Loucy (cell line): ENCODE data around the gene PALD1.

ENCODE experiments used
- H2AFZ ChIP-seq: fragments of 200-600 bp; sonication (generic); 2 replicates; pipeline ENCODE4 v1.6.0; 2016; ENCODE audit warnings: antibody characterized with exemption, mild to moderate bottlenecking, low read length, moderate library complexity
- H3F3A ChIP-seq: fragments of 200-600 bp; 2 replicates; pipeline ENCODE4 v1.6.0; 2016; ENCODE audit warnings: antibody characterized with exemption, low read depth, mild to moderate bottlenecking
- H3K27me3 ChIP-seq: fragments of 200-600 bp; sonication (generic); 2 replicates; pipeline ENCODE4 v1.6.1; 2014; ENCODE audit warnings: low read length, mild to moderate bottlenecking; ENCODE audit not compliant: insufficient read depth, poor library complexity, severe bottlenecking
- H3K36me3 ChIP-seq: fragments of 200-600 bp; sonication (generic); 2 replicates; pipeline ENCODE4 v1.6.1; 2016; ENCODE audit warnings: low read length; ENCODE audit not compliant: insufficient read depth
- H3K4me1 ChIP-seq: fragments of 200-600 bp; sonication (generic); 2 replicates; pipeline ENCODE4 v1.5.1; 2014; ENCODE audit warnings: low read length, mild to moderate bottlenecking; ENCODE audit not compliant: insufficient read depth, poor library complexity, severe bottlenecking
- H3K4me2 ChIP-seq: fragments of 200-600 bp; sonication (generic); 2 replicates; pipeline ENCODE4 v1.6.0; 2014; ENCODE audit warnings: antibody characterized with exemption, low read length, low read depth, mild to moderate bottlenecking; ENCODE audit not compliant: poor library complexity, severe bottlenecking
- H3K4me3 ChIP-seq: fragments of 200-600 bp; sonication (generic); 2 replicates; pipeline ENCODE4 v1.5.1; 2014; ENCODE audit warnings: low read length, mild to moderate bottlenecking, mixed read lengths; ENCODE audit not compliant: poor library complexity, severe bottlenecking
- H3K79me2 ChIP-seq: fragments of 200-600 bp; sonication (generic); 2 replicates; pipeline ENCODE4 v1.6.1; 2014; ENCODE audit warnings: low read length; ENCODE audit not compliant: insufficient read depth
- H3K9ac ChIP-seq: fragments of 200-600 bp; sonication (generic); 2 replicates; pipeline ENCODE4 v1.6.0; 2014; ENCODE audit warnings: mild to moderate bottlenecking, low read depth, low read length, moderate library complexity; ENCODE audit not compliant: poor library complexity, severe bottlenecking
- H3K9me2 ChIP-seq: fragments of 200-600 bp; sonication (generic); replicated peaks from 2 replicates; pipeline ENCODE4 v1.6.1; 2016; ENCODE audit warnings: low read depth, low read length, mixed read lengths
- H3K9me3 ChIP-seq: fragments of 200-600 bp; sonication (generic); 2 replicates; pipeline ENCODE4 v1.6.1; 2014; ENCODE audit warnings: mild to moderate bottlenecking, antibody characterized with exemption, low read length, low read depth; ENCODE audit not compliant: insufficient read depth
- H4K20me1 ChIP-seq: fragments of 200-600 bp; sonication (generic); 2 replicates; pipeline ENCODE4 v1.6.0; 2014; ENCODE audit warnings: antibody characterized with exemption, low read length, mild to moderate bottlenecking; ENCODE audit not compliant: insufficient read depth, poor library complexity, severe bottlenecking
- EZH2phosphoT487 ChIP-seq: fragments of 200-600 bp; IDR thresholded peaks from 2 replicates; pipeline ENCODE4 v1.6.1; 2018; ENCODE audit warnings: antibody characterized with exemption, mild to moderate bottlenecking, moderate library complexity, borderline replicate concordance
- TF ChIP-seq, protein P1 (sequence below): fragments of 200-600 bp; sonication (generic); conservative IDR thresholded peaks from 2 replicates; pipeline ENCODE4 v1.5.1; 2014; ENCODE audit warnings: mild to moderate bottlenecking, antibody characterized with exemption, low read length

Gene PALD1

DNA sequence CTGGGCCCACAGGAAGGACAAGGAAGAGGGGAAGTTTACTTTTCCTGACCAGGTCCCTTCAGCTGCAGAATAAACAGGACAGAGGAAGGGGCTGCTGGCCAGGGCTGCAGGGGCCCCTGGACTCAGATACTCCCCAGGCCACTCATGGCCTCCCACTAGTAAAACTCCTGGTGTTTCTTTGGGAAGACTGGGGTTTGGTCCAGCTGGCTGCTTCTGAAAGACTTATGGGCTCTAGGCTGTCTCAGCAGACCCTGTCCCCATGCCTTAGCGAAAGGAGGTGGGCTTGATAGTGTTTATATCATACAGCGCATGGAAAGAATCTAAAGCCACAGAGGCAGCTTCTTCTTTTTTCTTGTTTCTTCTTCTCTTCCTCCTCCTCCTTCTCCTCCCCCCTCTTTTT, 56.4 kb downstream of the PALD1 start:
- no peaks in the 10 kb centered on the region for H4K20me1 ChIP-seq
- no peaks in the 10 kb centered on the region for H3K9me3 ChIP-seq
- TF ChIP-seq, protein P1, sequence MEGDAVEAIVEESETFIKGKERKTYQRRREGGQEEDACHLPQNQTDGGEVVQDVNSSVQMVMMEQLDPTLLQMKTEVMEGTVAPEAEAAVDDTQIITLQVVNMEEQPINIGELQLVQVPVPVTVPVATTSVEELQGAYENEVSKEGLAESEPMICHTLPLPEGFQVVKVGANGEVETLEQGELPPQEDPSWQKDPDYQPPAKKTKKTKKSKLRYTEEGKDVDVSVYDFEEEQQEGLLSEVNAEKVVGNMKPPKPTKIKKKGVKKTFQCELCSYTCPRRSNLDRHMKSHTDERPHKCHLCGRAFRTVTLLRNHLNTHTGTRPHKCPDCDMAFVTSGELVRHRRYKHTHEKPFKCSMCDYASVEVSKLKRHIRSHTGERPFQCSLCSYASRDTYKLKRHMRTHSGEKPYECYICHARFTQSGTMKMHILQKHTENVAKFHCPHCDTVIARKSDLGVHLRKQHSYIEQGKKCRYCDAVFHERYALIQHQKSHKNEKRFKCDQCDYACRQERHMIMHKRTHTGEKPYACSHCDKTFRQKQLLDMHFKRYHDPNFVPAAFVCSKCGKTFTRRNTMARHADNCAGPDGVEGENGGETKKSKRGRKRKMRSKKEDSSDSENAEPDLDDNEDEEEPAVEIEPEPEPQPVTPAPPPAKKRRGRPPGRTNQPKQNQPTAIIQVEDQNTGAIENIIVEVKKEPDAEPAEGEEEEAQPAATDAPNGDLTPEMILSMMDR, result no peak
- TF ChIP-seq EZH2phosphoT487, result no peak
- H3K9ac ChIP-seq, result no peak overlapping the region
- H3K9me2 ChIP-seq, result no peaks in the 10 kb centered on the region
- no peak overlapping the region for H2AFZ ChIP-seq
- H3F3A ChIP-seq, result no peaks in the 10 kb centered on the region
- no peak overlapping the region for H3K4me3 ChIP-seq
- no peak overlapping the region for H3K4me2 ChIP-seq
- no peaks in the 10 kb centered on the region for H3K79me2 ChIP-seq
- no peaks in the 10 kb centered on the region for H3K4me1 ChIP-seq
- no peaks in the 10 kb centered on the region for H3K36me3 ChIP-seq
- H3K27me3 ChIP-seq, result no peaks in the 10 kb centered on the region

DNA sequence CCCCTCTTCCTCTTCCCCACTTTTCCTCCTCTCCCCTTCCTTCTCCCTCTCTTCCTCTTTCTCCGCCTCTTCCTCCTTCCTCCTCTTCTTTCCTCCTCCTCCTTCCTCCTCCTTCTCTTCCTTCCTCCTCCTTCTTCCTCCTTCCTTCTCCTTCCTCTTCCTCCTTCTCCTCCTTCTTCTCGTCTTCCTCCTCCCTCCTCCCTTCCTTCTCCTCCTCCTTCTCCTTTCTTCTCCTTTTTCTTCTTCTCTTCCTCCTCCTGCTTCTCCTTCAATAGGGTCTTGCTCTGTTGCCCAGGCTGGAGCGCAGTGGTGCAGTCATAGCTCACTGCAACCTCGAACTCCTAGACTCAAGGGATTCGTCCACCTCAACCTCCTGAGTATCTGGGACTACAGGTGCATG, 56.9 kb downstream of the PALD1 start:
- H3K9me2 ChIP-seq, result no peaks in the 10 kb centered on the region
- H3K4me2 ChIP-seq, result no peak overlapping the region
- no peaks in the 10 kb centered on the region for H3K36me3 ChIP-seq
- H3K79me2 ChIP-seq, result no peaks in the 10 kb centered on the region
- no peaks in the 10 kb centered on the region for H3K9me3 ChIP-seq
- TF ChIP-seq EZH2phosphoT487, result no peak
- TF ChIP-seq, protein P1, result no peak
- H3K27me3 ChIP-seq, result no peaks in the 10 kb centered on the region
- H3K4me3 ChIP-seq, result no peak overlapping the region
- H3F3A ChIP-seq, result no peaks in the 10 kb centered on the region
- no peak overlapping the region for H2AFZ ChIP-seq
- H3K9ac ChIP-seq, result no peak overlapping the region
- no peaks in the 10 kb centered on the region for H3K4me1 ChIP-seq
- no peaks in the 10 kb centered on the region for H4K20me1 ChIP-seq

DNA sequence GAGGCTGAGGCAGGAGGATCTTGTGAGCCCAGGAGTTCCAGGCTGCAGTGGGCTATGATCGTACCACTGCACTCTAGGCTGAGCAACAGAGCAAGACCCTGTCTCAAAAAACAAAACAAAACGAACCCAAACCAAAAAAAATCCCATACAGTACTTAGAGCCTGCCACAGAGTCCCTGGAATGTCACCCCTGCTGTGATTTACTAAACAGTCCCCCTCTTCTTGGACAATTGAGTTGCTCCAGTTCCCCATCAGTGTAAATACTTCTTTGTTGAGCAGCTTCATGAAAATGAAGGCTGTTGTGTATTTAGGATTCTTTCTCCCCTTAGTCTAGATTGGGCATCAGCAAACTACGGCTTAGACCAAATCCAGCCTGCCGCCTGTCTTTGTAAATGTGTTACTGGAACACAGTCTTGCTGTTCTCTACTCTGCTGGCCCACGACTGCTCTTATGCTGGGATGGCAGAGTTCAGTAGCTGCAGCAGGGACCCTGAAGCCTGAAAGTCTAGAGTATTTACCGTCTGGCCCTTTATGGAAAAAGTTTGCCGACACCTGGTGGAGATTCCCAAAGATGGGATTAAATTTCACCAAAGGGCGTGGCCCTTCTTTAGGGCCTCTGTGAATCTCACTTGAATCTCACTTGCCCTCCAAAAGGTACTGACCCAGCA, 57.8 kb downstream of the PALD1 start:
- no peaks in the 10 kb centered on the region for H3K9me2 ChIP-seq
- H3K9ac ChIP-seq, result no peak overlapping the region
- H3F3A ChIP-seq, result no peaks in the 10 kb centered on the region
- no peak overlapping the region for H3K4me2 ChIP-seq
- no peak overlapping the region for H3K4me3 ChIP-seq
- no peaks in the 10 kb centered on the region for H3K79me2 ChIP-seq
- no peak overlapping the region for H2AFZ ChIP-seq
- TF ChIP-seq, protein P1, result no peak
- TF ChIP-seq EZH2phosphoT487, result no peak
- H4K20me1 ChIP-seq, result no peaks in the 10 kb centered on the region
- H3K27me3 ChIP-seq, result no peaks in the 10 kb centered on the region
- no peaks in the 10 kb centered on the region; the same call in 1 of the 2 replicates for H3K36me3 ChIP-seq
- H3K9me3 ChIP-seq, result no peaks in the 10 kb centered on the region
- H3K4me1 ChIP-seq, result no peaks in the 10 kb centered on the region
